ENCODE data around the gene ANXA2R. TPM values are rescaled to one million over a fixed set of nuclear protein-coding genes. Genes with fewer than 3 reads are reported as not detected.
"Not testable (repeated sequence)": the region's sequence is repeated elsewhere in the genome, so short reads cannot be mapped to it uniquely, and the experiment has no call there.

The ANXA2R gene, protein sequence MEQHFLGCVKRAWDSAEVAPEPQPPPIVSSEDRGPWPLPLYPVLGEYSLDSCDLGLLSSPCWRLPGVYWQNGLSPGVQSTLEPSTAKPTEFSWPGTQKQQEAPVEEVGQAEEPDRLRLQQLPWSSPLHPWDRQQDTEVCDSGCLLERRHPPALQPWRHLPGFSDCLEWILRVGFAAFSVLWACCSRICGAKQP
- total RNA-seq (1 to 10 TPM in 4 of 10 donors, under 1 TPM in 6; 0.42 to 1.8 (median 0.87) TPM), polyA plus RNA-seq (1 to 10 TPM; 2.4 to 3.4 TPM)
- long read RNA-seq, donor 1: 0 reads
- long read RNA-seq, donor 2, partial matches to known transcripts: 0 of 1 reads
- long read RNA-seq, donor 2, other reads (novel, unspliced or antisense): 0 of 1 reads
- long read RNA-seq, donor 3, partial matches to known transcripts: 0 of 1 reads
- long read RNA-seq, donor 3, other reads (novel, unspliced or antisense): 0 of 1 reads

DNA sequence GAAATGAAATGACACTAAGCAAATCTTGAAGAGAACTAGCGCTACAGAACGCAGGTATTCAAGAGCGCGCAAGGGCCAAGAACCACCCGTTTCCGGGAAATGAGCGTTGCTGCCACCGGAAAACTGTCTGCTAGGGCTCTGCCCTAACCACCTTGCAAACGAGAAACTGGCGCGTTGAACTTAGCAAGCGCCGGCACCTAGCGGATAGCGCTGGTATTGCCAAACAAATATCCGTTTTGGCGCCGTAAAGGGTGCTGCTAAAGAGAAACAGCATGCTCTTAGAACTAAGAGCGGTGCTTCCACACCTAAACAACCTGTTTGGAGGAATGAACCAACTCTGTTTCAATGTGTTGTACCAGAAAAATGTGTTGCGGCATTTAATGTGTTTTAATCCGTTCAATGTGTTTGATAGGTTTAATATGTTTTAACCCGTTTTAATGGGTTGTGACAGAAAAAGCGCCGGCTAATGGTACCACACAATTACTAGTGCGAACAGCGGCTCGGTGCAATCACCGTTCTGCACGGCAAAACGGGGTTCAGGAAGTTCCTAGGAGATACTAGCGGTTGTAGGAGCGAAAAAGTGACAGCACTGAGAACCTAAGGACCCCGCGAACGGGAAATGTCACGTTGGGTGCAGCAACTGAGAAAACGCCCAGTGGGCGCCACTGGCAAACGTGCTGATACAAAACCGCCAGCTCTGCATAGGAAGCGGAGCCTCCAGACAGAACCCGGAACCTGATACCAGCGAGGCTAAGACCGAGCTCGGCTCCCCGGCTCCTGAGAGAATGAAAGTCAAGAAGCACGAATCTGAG is at the start of gene ANXA2R:
TSS of gene ANXA2R (minus strand) at position 33 of the 812 bp plus-strand sequence. CDS start 273 bp downstream, outside the sequence.
- intact Hi-C loops (cut with DNase I): loop anchor here (1.0 to 10.0 kb wide), 13 partner anchors 22 to 228 kb away; partner anchors contain the start of gene SELENOP (in 1 of the 10)
- H3K27me3 ChIP-seq: peaks cover 0 to 73% (median 35%) of the 10 kb centered on the region in 7 donors
- peak; percentile 59 to 74 (median 66) for ATAC-seq

DNA sequence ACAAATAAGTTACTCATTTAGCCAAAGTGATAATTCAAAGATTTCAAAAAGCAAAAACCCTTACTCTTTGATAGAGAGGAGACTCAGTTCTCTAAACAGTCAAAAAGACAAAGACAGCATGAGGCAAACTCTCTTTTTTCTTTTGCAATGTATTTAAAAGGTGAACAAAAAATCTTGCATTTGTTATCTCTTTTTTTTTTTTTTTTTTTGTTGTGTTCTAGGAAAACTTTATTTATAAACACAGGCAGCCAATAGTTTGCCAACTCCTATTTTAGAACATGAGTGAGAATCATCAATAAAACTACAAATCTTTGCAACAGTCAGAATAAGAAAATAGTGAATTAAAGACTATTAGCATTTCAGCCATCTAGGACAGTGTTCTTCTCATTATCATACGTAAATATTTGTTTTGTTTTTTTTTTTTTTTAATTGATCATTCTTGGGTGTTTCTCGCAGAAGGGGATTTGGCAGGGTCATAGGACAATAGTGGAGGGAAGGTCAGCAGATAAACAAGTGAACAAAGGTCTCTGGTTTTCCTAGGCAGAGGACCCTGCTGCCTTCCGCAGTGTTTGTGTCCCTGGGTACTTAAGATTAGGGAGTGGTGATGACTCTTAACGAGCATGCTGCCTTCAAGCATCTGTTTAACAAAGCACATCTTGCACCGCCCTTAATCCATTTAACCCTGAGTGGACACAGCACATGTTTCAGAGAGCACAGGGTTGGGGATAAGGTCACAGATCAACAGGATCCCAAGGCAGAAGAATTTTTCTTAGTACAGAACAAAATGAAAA is 46.2 kb upstream of the ANXA2R start:
- H3K27me3 ChIP-seq; DNase-seq; H3K27ac ChIP-seq; ATAC-seq; H3K9me3 ChIP-seq; intact Hi-C loops (cut with DNase I); H3K4me3 ChIP-seq; H3K4me1 ChIP-seq: not testable (repeated sequence)
- WGBS, 2 donors: 95 to 97% methylated on average over 2 of the region's 5 CpGs
- H3K36me3 ChIP-seq: peaks cover 0 to 42% (median 5%) of the 10 kb centered on the region in 9 donors

More for the DNA sequence above, at the start of gene ANXA2R:
- Histone ChIP-seq H3K4me1 (peaks cover 0 to 75% (median 17%) of the 10 kb centered on the region in 9 donors), H3K36me3 (peaks cover 0 to 13% (median 0%) of the 10 kb centered on the region in 9 donors), H3K27ac (peak within 1 kb of the TSS; percentile 93 to 98 (median 96)), H3K4me3 (peak within 1 kb of the TSS; percentile 47 to 73 (median 67)), H3K9me3 (no peaks in the 10 kb centered on the region)
- 1 to 2% methylated on average over 47 of the region's 47 CpGs for WGBS, 2 donors
- DNase-seq: peak; percentile 80 to 91
- TF ChIP-seq, protein P1, sequence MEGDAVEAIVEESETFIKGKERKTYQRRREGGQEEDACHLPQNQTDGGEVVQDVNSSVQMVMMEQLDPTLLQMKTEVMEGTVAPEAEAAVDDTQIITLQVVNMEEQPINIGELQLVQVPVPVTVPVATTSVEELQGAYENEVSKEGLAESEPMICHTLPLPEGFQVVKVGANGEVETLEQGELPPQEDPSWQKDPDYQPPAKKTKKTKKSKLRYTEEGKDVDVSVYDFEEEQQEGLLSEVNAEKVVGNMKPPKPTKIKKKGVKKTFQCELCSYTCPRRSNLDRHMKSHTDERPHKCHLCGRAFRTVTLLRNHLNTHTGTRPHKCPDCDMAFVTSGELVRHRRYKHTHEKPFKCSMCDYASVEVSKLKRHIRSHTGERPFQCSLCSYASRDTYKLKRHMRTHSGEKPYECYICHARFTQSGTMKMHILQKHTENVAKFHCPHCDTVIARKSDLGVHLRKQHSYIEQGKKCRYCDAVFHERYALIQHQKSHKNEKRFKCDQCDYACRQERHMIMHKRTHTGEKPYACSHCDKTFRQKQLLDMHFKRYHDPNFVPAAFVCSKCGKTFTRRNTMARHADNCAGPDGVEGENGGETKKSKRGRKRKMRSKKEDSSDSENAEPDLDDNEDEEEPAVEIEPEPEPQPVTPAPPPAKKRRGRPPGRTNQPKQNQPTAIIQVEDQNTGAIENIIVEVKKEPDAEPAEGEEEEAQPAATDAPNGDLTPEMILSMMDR (IDR thresholded peaks at IDR 0.05): peak; percentile 64 to 87 (median 79)

DNA sequence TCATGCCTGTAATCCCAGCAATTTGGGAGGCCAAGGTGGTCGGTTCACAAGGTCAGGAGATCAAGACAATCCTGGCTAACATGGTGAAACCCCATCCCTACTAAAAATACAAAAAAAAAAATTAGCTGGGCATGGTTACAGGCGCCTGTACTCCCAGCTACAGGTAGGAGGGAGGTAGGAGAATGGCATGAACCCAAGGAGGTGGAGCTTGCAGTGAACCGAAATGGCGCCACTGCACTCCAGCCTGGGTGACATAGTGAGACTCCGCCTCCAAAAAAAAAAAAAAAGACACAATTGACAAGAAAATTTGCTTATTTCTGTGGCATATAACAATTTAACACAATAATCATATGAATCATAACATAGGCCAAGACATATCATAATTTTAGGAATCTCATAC is 45.3 kb upstream of the ANXA2R start:
- no peak overlapping the region for H3K27ac ChIP-seq
- no peak for DNase-seq
- H3K36me3 ChIP-seq: peaks cover 0 to 43% (median 5%) of the 10 kb centered on the region in 9 donors
- H3K27me3 ChIP-seq: no peaks in the 10 kb centered on the region
- no peak overlapping the region for H3K4me3 ChIP-seq
- no peaks in the 10 kb centered on the region for H3K4me1 ChIP-seq
- no peak for ATAC-seq
- intact Hi-C loops (cut with DNase I): no loop called here
- H3K9me3 ChIP-seq: peaks cover 0 to 9% (median 0%) of the 10 kb centered on the region in 11 donors
- WGBS, 2 donors: 98% methylated on average over 5 of the region's 5 CpGs
- TF ChIP-seq, protein P1 (IDR thresholded peaks at IDR 0.05): no peak

DNA sequence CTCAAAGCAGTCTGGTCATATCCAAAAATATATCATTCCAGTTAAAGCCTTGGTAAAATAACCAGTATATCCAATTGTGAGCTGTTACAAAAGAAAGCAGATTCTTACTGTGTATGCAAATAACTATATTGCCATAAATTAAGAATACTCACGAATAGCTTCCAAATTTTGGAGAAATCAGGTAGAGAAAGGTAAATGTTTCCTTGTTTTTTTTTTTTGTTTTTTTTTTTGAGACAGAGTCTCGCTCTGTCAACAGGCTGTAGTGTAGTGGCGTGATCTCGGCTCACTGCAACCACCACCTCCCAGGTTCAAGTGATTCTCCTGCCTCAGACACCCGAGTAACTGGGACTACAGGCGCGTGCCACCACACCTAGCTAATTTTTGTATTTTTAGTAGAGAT is 44.3 kb upstream of the ANXA2R start:
- H3K4me3 ChIP-seq; H3K27ac ChIP-seq; intact Hi-C loops (cut with DNase I); H3K9me3 ChIP-seq; H3K27me3 ChIP-seq; H3K4me1 ChIP-seq; DNase-seq; ATAC-seq: not testable (repeated sequence)
- 97 to 100% methylated on average over 7 of the region's 7 CpGs for WGBS, 2 donors
- peaks cover 0 to 42% (median 14%) of the 10 kb centered on the region in 9 donors for H3K36me3 ChIP-seq

DNA sequence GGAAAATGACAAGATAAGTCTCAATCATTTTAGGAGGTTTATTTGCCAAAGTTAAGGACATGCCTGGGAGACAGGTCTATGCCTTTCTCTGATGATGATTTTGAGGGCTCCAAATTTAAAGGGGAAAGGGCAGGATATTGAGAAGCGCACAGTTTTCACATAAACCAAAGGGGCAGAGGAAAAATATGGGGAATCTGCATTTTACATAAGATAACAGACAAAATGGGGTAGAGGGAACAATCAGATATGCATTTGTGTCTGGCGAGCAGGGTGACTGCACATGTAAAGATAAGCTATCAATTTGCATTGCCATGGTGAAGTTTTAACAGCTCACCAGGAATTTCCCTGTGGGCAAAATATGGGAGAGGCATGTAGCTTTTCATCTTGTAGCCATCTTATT is 41.2 kb upstream of the ANXA2R start:
- WGBS, 2 donors: 92 to 96% methylated on average over 2 of the region's 2 CpGs
- H3K27ac ChIP-seq; H3K27me3 ChIP-seq; DNase-seq; ATAC-seq; intact Hi-C loops (cut with DNase I); H3K4me3 ChIP-seq; H3K9me3 ChIP-seq; H3K4me1 ChIP-seq: not testable (repeated sequence)
- peaks cover 0 to 65% (median 14%) of the 10 kb centered on the region in 9 donors for H3K36me3 ChIP-seq

All from heart right ventricle (tissue), 16 donors.